ENCODE measurements around the gene PTBP3.
A peak's percentile ranks its signal among the peaks of the same experiment; 100 is the strongest.

Gene PTBP3

DNA sequence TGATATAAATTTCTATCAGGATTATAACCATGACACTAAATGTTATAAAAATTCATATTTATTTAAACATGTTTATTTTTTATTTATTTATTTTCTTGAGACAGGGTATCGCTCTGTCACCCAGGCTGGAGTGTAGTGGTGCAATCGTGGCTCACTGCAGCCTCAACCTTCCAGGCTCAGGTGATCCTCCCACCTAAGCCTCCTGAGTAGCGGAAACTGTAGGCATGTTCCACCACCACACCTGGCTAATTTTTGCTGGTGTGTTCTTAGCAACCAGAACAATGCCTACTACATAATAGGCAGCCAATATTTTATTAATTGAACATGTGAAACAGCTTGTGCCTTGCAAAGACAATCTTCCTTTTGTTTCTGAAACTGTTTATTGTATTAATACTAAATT, 6.5 kb upstream of the PTBP3 start:
- Histone ChIP-seq H3K4ac (ENCODE audit: low read depth, low read length) (no peak overlapping the region), H3K36me3 (ENCODE audit: control insufficient read depth, insufficient read depth, low read length) (no peaks in the 10 kb centered on the region), H4K5ac (ENCODE audit: low read length) (no peak overlapping the region), H3K56ac (ENCODE audit: low read length) (no peak overlapping the region), H4K8ac (ENCODE audit: low read depth, low read length) (no peak overlapping the region), H3K79me2 (ENCODE audit: control insufficient read depth, insufficient read depth, low read length) (no peaks in the 10 kb centered on the region), H3K4me2 (ENCODE audit: low read length) (no peak overlapping the region), H2BK15ac (replicated peaks; ENCODE audit: low read depth) (no peak overlapping the region), H3K18ac (ENCODE audit: low read length) (no peak overlapping the region), H3K4me3 (ENCODE audit: low read length) (no peak overlapping the region), H3K27ac (ENCODE audit: low read depth, low read length) (no peak overlapping the region), H3K9ac (ENCODE audit: low read length) (no peak overlapping the region), H3K79me1 (ENCODE audit: low read length) (no peaks in the 10 kb centered on the region), H3K27me3 (ENCODE audit: insufficient read depth, low read length, poor library complexity) (no peaks in the 10 kb centered on the region), H2AK5ac (ENCODE audit: low read length) (no peak overlapping the region), H2BK5ac (ENCODE audit: low read length) (no peak overlapping the region), H3K4me1 (ENCODE audit: control insufficient read depth, low read depth, low read length) (no peaks in the 10 kb centered on the region), H2BK120ac (ENCODE audit: low read depth, low read length) (no peak overlapping the region), H3K23ac (ENCODE audit: low read length) (no peak overlapping the region)
- no CpG with 5 or more reads among the region's 3 CpGs for WGBS (ENCODE audit: extremely low coverage, insufficient coverage, low lambda C conversion rate)
- no peak for DNase-seq

DNA sequence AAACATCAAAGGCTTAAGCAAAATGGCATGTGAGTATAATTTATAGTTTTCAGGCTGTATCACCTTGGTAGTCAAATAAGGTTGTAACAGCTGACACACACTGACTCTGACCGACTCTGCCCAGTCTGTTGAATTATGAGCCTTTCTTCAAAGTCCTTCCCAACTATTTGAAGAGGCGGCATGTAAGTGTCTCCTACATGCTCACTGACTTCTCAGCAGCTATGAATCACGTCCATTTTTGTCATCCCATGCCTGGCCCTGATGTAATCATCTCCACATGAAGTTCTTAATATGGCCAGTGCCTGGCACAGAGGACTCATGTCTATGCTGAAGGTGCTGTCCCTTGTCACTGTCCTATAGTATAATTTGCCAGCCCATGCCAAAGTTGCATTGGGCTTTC, 5.1 kb upstream of the PTBP3 start:
- no peak overlapping the region for H3K4ac ChIP-seq (ENCODE audit: low read depth, low read length)
- H3K4me1 ChIP-seq (ENCODE audit: control insufficient read depth, low read depth, low read length): no peaks in the 10 kb centered on the region
- H2BK120ac ChIP-seq (ENCODE audit: low read depth, low read length): no peak overlapping the region
- WGBS (ENCODE audit: extremely low coverage, insufficient coverage, low lambda C conversion rate): no CpG with 5 or more reads among the region's 3 CpGs
- H3K4me2 ChIP-seq (ENCODE audit: low read length): no peak overlapping the region
- H3K79me2 ChIP-seq (ENCODE audit: control insufficient read depth, insufficient read depth, low read length): no peaks in the 10 kb centered on the region
- no peak overlapping the region for H2BK15ac ChIP-seq (replicated peaks; ENCODE audit: low read depth)
- no peaks in the 10 kb centered on the region for H3K79me1 ChIP-seq (ENCODE audit: low read length)
- no peak overlapping the region for H2BK5ac ChIP-seq (ENCODE audit: low read length)
- H3K27me3 ChIP-seq (ENCODE audit: insufficient read depth, low read length, poor library complexity): no peaks in the 10 kb centered on the region
- no peak overlapping the region for H2AK5ac ChIP-seq (ENCODE audit: low read length)
- peak overlapping the region; percentile 81 for H4K8ac ChIP-seq (ENCODE audit: low read depth, low read length)
- H3K4me3 ChIP-seq (ENCODE audit: low read length): no peak overlapping the region
- no peak overlapping the region for H3K27ac ChIP-seq (ENCODE audit: low read depth, low read length)
- no peak overlapping the region for H3K9ac ChIP-seq (ENCODE audit: low read length)
- no peak overlapping the region for H3K56ac ChIP-seq (ENCODE audit: low read length)
- no peaks in the 10 kb centered on the region for H3K36me3 ChIP-seq (ENCODE audit: control insufficient read depth, insufficient read depth, low read length)
- no peak overlapping the region for H4K5ac ChIP-seq (ENCODE audit: low read length)
- DNase-seq: no peak
- no peak overlapping the region for H3K23ac ChIP-seq (ENCODE audit: low read length)
- H3K18ac ChIP-seq (ENCODE audit: low read length): no peak overlapping the region

DNA sequence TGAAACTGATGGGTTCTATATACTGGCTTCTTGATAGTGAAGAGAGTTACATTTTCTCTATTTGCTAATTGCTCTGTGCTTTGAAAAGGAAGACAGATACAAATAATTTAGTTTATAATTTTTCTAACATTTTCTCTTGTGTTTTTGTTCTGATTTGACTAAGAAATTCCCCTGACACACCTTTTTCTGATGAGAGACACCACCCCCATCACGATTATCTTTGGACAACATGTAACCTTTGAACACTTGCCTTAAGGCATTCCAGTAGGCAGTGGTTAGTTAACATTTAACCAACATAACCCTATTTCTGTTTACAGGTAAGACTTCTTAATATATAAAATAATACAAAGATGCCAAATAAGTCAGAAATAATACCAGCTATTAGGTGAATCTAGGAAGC, 4.1 kb upstream of the PTBP3 start:
- Histone ChIP-seq H3K4me1 (ENCODE audit: control insufficient read depth, low read depth, low read length) (no peaks in the 10 kb centered on the region), H4K8ac (ENCODE audit: low read depth, low read length) (no peak overlapping the region), H3K18ac (ENCODE audit: low read length) (no peak overlapping the region), H3K79me1 (ENCODE audit: low read length) (no peaks in the 10 kb centered on the region), H3K79me2 (ENCODE audit: control insufficient read depth, insufficient read depth, low read length) (peaks cover 2% of the 10 kb centered on the region), H3K27me3 (ENCODE audit: insufficient read depth, low read length, poor library complexity) (no peaks in the 10 kb centered on the region), H3K4me2 (ENCODE audit: low read length) (no peak overlapping the region), H3K4me3 (ENCODE audit: low read length) (no peak overlapping the region), H2BK120ac (ENCODE audit: low read depth, low read length) (no peak overlapping the region), H3K56ac (ENCODE audit: low read length) (no peak overlapping the region), H2AK5ac (ENCODE audit: low read length) (no peak overlapping the region), H3K27ac (ENCODE audit: low read depth, low read length) (no peak overlapping the region), H3K4ac (ENCODE audit: low read depth, low read length) (no peak overlapping the region), H2BK15ac (replicated peaks; ENCODE audit: low read depth) (no peak overlapping the region), H3K9ac (ENCODE audit: low read length) (no peak overlapping the region), H3K23ac (ENCODE audit: low read length) (no peak overlapping the region), H3K36me3 (ENCODE audit: control insufficient read depth, insufficient read depth, low read length) (no peaks in the 10 kb centered on the region), H4K5ac (ENCODE audit: low read length) (no peak overlapping the region), H2BK5ac (ENCODE audit: low read length) (no peak overlapping the region)
- DNase-seq: no peak
- WGBS (ENCODE audit: extremely low coverage, insufficient coverage, low lambda C conversion rate): no CpG with 5 or more reads among the region's 1 CpG

DNA sequence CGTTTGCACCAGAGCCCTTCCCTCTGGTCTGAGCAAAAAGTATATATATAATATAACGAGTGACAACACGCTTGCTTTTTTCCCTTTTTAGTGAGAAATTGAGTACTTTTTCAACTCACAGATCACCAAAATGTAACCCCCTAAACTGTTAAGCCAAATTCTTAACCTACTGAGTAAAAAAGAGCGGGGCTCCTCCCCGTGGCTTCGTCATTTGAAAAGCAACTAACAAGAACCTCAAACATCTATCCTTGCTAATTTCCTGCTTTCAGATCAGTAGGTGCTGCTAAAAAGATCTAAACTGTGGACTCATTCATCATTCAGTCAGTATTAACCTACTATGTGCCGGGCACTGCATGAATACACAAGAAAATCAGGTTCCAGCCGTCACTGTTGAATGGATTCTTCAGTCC, 1.0 kb upstream of the PTBP3 start:
- Histone ChIP-seq H3K27me3 (ENCODE audit: insufficient read depth, low read length, poor library complexity) (no peaks in the 10 kb centered on the region), H3K79me2 (ENCODE audit: control insufficient read depth, insufficient read depth, low read length) (peaks cover 20% of the 10 kb centered on the region), H3K18ac (ENCODE audit: low read length) (no peak overlapping the region), H4K5ac (ENCODE audit: low read length) (no peak overlapping the region), H3K79me1 (ENCODE audit: low read length) (no peaks in the 10 kb centered on the region), H3K4me3 (ENCODE audit: low read length) (no peak overlapping the region), H4K8ac (ENCODE audit: low read depth, low read length) (no peak overlapping the region), H2AK5ac (ENCODE audit: low read length) (no peak overlapping the region), H2BK120ac (ENCODE audit: low read depth, low read length) (no peak overlapping the region), H3K56ac (ENCODE audit: low read length) (peak overlapping the region; percentile 28), H3K4me2 (ENCODE audit: low read length) (no peak overlapping the region), H2BK15ac (replicated peaks; ENCODE audit: low read depth) (no peak overlapping the region), H3K27ac (ENCODE audit: low read depth, low read length) (no peak overlapping the region), H3K36me3 (ENCODE audit: control insufficient read depth, insufficient read depth, low read length) (no peaks in the 10 kb centered on the region), H2BK5ac (ENCODE audit: low read length) (no peak overlapping the region), H3K9ac (ENCODE audit: low read length) (peak overlapping the region; percentile 4), H3K23ac (ENCODE audit: low read length) (no peak overlapping the region), H3K4ac (ENCODE audit: low read depth, low read length) (peak overlapping the region; percentile 70), H3K4me1 (ENCODE audit: control insufficient read depth, low read depth, low read length) (no peaks in the 10 kb centered on the region)
- DNase-seq: no peak
- no CpG with 5 or more reads among the region's 8 CpGs for WGBS (ENCODE audit: extremely low coverage, insufficient coverage, low lambda C conversion rate)

DNA sequence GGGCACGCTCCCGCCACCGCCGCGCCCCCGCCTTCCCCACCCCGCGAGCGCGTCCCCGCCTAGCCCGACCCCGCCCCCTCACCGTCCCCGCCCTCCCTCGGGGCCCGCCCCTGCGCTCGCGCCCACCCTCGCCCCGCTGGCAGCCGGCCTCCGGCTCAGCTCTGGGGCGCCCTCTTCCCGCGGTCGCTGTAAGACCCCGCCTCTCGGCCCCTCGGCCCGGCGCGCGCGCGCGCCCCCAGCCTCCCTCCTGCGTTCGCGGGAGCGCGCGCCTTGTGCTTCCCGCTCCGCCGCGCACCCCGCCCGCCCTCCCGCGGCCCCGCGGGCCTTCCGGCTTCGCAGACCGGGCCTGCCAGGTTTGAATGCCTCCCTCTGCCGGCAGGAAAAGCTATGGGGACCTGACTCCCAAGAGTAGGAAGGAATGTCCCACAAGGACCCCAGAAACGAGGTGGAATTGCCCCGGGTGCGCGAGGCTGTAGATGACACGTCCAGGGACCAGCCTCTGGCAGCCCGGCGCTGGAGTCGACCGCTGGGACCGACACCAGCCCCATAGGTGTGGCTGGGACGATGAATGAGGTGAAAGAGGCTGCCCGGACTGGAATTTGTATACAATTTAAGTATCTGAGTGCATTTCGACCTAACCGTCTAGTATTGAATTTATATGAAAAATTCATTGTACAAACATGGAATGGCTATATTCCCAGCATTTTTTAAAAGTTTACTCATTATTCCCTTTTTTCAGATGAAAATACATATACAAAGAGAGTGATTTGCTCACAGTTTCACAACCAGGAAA, 416 bp upstream of the PTBP3 start:
- Histone ChIP-seq H3K9ac (ENCODE audit: low read length) (peak overlapping the region; percentile 85), H4K8ac (ENCODE audit: low read depth, low read length) (no peak overlapping the region), H3K27ac (ENCODE audit: low read depth, low read length) (peak overlapping the region; percentile 100), H3K4me1 (ENCODE audit: control insufficient read depth, low read depth, low read length) (no peaks in the 10 kb centered on the region), H3K56ac (ENCODE audit: low read length) (peak overlapping the region; percentile 94), H3K23ac (ENCODE audit: low read length) (no peak overlapping the region), H2BK5ac (ENCODE audit: low read length) (peak overlapping the region; percentile 69), H3K79me2 (ENCODE audit: control insufficient read depth, insufficient read depth, low read length) (peaks cover 25% of the 10 kb centered on the region), H3K4me2 (ENCODE audit: low read length) (peak overlapping the region; percentile 77), H3K4ac (ENCODE audit: low read depth, low read length) (peak overlapping the region; percentile 46), H3K79me1 (ENCODE audit: low read length) (no peaks in the 10 kb centered on the region), H3K36me3 (ENCODE audit: control insufficient read depth, insufficient read depth, low read length) (no peaks in the 10 kb centered on the region), H3K18ac (ENCODE audit: low read length) (peak overlapping the region; percentile 99), H2BK120ac (ENCODE audit: low read depth, low read length) (no peak overlapping the region), H3K4me3 (ENCODE audit: low read length) (peak overlapping the region; percentile 37), H2BK15ac (replicated peaks; ENCODE audit: low read depth) (no peak overlapping the region), H2AK5ac (ENCODE audit: low read length) (no peak overlapping the region), H4K5ac (ENCODE audit: low read length) (no peak overlapping the region), H3K27me3 (ENCODE audit: insufficient read depth, low read length, poor library complexity) (no peaks in the 10 kb centered on the region)
- DNase-seq: peak; percentile 97
- no CpG with 5 or more reads among the region's 72 CpGs for WGBS (ENCODE audit: extremely low coverage, insufficient coverage, low lambda C conversion rate)

DNA sequence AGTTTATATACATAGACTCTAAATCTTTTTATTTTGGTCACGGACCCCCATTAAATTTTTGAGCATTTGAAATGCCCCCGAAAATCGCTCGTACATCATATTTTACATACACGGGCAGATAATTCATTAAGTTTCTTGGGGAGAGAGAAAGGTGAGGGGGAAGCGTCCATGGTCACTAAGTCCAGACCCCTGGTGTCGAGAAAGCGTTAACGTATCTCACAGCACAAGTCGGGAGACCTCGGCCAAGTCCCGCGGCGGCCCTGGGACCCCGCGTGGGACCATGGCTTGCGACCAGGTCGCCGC, 794 bp downstream of the PTBP3 start:
- Histone ChIP-seq H3K23ac (ENCODE audit: low read length) (no peak overlapping the region), H3K79me2 (ENCODE audit: control insufficient read depth, insufficient read depth, low read length) (peaks cover 32% of the 10 kb centered on the region), H3K27me3 (ENCODE audit: insufficient read depth, low read length, poor library complexity) (no peaks in the 10 kb centered on the region), H4K8ac (ENCODE audit: low read depth, low read length) (no peak overlapping the region), H3K27ac (ENCODE audit: low read depth, low read length) (peak overlapping the region; percentile 100), H3K9ac (ENCODE audit: low read length) (peak overlapping the region; percentile 95), H3K36me3 (ENCODE audit: control insufficient read depth, insufficient read depth, low read length) (no peaks in the 10 kb centered on the region), H2AK5ac (ENCODE audit: low read length) (no peak overlapping the region), H3K4me1 (ENCODE audit: control insufficient read depth, low read depth, low read length) (no peaks in the 10 kb centered on the region), H3K4ac (ENCODE audit: low read depth, low read length) (peak overlapping the region; percentile 57), H3K79me1 (ENCODE audit: low read length) (no peaks in the 10 kb centered on the region), H3K4me3 (ENCODE audit: low read length) (peak overlapping the region; percentile 89), H3K18ac (ENCODE audit: low read length) (peak overlapping the region; percentile 85), H3K56ac (ENCODE audit: low read length) (peak overlapping the region; percentile 98), H2BK120ac (ENCODE audit: low read depth, low read length) (no peak overlapping the region), H2BK15ac (replicated peaks; ENCODE audit: low read depth) (no peak overlapping the region), H3K4me2 (ENCODE audit: low read length) (peak overlapping the region; percentile 24), H2BK5ac (ENCODE audit: low read length) (peak overlapping the region; percentile 33), H4K5ac (ENCODE audit: low read length) (no peak overlapping the region)
- DNase-seq: no peak
- WGBS (ENCODE audit: extremely low coverage, insufficient coverage, low lambda C conversion rate): no CpG with 5 or more reads among the region's 19 CpGs
